A549 (cell line): Measurements from ENCODE around the gene TMEM119. TPM values are rescaled to one million over a fixed set of nuclear protein-coding genes. Genes with fewer than 3 reads are reported as not detected.

Source experiments
- HES2 ChIP-seq: fragments of >200 bp; sonication (Bioruptor Twin); formaldehyde crosslinking; IDR thresholded peaks from 2 replicates; pipeline ENCODE4 v1.6.1; 2016
- JUN ChIP-seq, 2 experiments: fragments of >200 bp; sonication (Bioruptor Twin); formaldehyde crosslinking; IDR thresholded peaks; 2 replicates in 1 of 2; 3 replicates in 1 of 2; pipeline ENCODE4 v1.6.1; 2016 to 2017
- MAZ ChIP-seq: fragments of 150-350 bp; IDR thresholded peaks from 2 replicates; pipeline ENCODE4 v1.6.1; 2014; ENCODE audit warnings: antibody characterized with exemption, low read depth, low read length, borderline replicate concordance
- polyA plus RNA-seq, 4 experiments: library from polyadenylated mRNA; depleted of rRNA in 3 of 4; stranded (reverse); fragments of >200 nt; fragmentation: RNase III in 1 of 4; extraction: RNeasy Plus Mini Kit Qiagen cat#74134 plus additional on column Dnase treatment in 1 of 4; gene quantifications; 2 replicates in 3 of 4; 3 replicates in 1 of 4; pipeline ENCODE4 v1.2.3, GENCODE V29; 2011 to 2017

TMEM119 gene
- polyA plus RNA-seq, 2 of the 4 experiments (the other 2 are of a cell fraction) = not detected

GRCh38 chr12:108542320-108542719, 55.6 kb downstream of the TMEM119 start (continued):
- TF ChIP-seq JUN (IDR thresholded peaks at IDR 0.05) = no peak
- TF ChIP-seq HES2 = no peak
- TF ChIP-seq MAZ = no peak

Other genes with a start within 250 kb of the TMEM119 start
- gene FICD, start 82.8 kb downstream of the TMEM119 start, polyA plus RNA-seq (2011; rRNA removed) = 1.7 and 4.8 TPM in 2 replicates
- gene FICD, start 82.8 kb downstream of the TMEM119 start, polyA plus RNA-seq (2017; fragmentation: RNase III; extraction: RNeasy Plus Mini Kit Qiagen cat#74134 plus additional on column Dnase treatment) = 1.9 to 2.5 TPM (median 2.1 TPM) in 3 replicates
- gene SART3, start 36.9 kb downstream of the TMEM119 start, polyA plus RNA-seq (2011; rRNA removed) = 51.8 and 52.7 TPM in 2 replicates
- 77.2 to 83.2 TPM (median 81.5 TPM) in 3 replicates for gene SART3, start 36.9 kb downstream of the TMEM119 start, polyA plus RNA-seq (2017; fragmentation: RNase III; extraction: RNeasy Plus Mini Kit Qiagen cat#74134 plus additional on column Dnase treatment)
- 174 and 177 TPM in 2 replicates for gene ISCU, start 35.5 kb downstream of the TMEM119 start, polyA plus RNA-seq (2011; rRNA removed)
- gene ISCU, start 35.5 kb downstream of the TMEM119 start, polyA plus RNA-seq (2017; fragmentation: RNase III; extraction: RNeasy Plus Mini Kit Qiagen cat#74134 plus additional on column Dnase treatment) = 97.1 to 101 TPM (median 97.5 TPM) in 3 replicates
- 0.17 and 0.24 TPM in 2 replicates for gene SELPLG, start 35.8 kb upstream of the TMEM119 start, polyA plus RNA-seq (2011; rRNA removed)
- gene SELPLG, start 35.8 kb upstream of the TMEM119 start, polyA plus RNA-seq (2017; fragmentation: RNase III; extraction: RNeasy Plus Mini Kit Qiagen cat#74134 plus additional on column Dnase treatment) = 0.43 to 0.67 TPM (median 0.65 TPM) in 3 replicates
- gene CORO1C, start 133.4 kb upstream of the TMEM119 start, polyA plus RNA-seq (2011; rRNA removed) = 245 and 296 TPM in 2 replicates
- 165 to 189 TPM (median 166 TPM) in 3 replicates for gene CORO1C, start 133.4 kb upstream of the TMEM119 start, polyA plus RNA-seq (2017; fragmentation: RNase III; extraction: RNeasy Plus Mini Kit Qiagen cat#74134 plus additional on column Dnase treatment)